HG03442 (cell line): Measurements from ENCODE around the gene SVEP1.
"Not testable (repeated sequence)": the region's sequence is repeated elsewhere in the genome, so short reads cannot be mapped to it uniquely, and the experiment has no call there.

ENCODE experiments used
- ATAC-seq: cut with Tn5 transposase; IDR thresholded peaks from one replicate; pipeline ENCODE4 v1.9.1; 2021; ENCODE audit warnings: mild to moderate bottlenecking, moderate library complexity; ENCODE audit not compliant: unreplicated experiment

The SVEP1 gene

DNA sequence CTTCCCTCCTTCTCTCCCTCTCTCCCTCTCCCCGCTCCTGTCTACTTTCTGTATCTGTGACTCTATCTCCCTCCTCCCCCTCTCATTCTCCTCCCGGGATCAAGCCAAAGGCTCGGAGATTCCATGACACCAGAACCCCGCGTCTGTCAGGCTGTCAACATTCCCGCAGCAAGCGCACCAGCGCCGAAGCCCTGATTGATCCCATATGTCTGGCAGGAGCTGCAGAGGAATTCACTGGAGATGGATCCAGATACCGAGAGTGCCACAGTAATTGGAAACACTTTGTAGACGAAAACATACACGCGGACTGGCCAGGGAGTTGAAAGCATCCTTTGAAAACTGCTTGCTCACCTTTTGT is 300 bp upstream of the SVEP1 start:
- no peak for ATAC-seq

DNA sequence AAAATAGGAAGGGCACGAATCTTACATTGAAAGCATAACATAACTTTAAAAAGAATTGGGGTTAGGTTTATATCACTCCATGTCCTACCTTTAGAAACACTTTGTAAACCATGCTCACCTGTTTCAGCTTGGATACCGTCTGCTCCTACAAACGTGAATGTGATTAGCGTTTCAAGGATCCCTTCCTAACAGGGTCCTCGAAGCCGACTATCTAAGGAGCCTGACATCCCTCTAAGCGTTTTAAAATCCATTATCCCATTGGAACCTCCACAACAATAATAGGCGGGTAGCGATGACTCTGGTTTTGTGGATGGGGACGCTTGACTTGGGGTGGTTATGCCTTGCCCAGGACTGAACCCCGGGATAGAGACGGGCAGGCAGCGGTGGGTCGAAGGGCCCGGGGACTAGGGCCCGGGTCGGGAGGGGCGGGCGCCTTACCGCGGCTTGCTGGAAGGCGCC is 937 bp downstream of the SVEP1 start:
- no peak for ATAC-seq

DNA sequence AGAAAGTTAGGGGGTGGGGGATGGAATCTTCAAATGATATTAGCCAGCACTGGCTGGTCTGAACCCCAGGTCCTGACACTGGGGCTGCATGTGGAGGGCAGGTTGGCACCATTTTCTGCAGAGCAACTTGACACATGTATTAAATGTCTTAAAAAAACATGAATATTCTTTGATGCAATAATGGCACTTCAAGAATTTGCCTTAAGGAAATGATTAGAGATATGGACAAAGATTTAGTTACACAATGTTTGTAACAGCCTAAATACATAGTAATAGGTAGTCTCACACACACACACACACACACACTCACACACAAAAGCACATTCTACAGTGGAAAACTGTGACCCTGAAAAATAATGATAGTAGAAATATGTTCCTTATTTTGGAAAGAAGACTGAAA is 3.6 kb downstream of the SVEP1 start:
- ATAC-seq, result no peak

DNA sequence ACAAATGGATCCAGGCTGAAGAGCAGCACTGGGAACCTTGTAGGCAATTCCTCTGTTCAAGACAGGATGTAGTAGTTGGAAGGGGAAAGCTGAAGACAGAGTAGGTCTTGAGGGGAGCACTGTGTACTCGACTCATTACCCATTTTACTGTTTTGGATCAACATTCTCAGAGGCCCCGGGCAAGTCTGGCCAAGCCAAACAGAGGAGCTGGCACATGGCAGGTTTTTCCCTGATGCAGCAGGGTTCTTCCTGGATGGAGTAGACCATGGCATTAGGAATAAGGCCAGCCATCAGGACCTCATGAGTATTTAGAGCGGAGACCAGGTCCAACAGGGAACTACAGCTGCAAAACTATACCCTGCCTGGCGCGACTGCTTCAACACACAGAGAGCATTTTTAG is 4.4 kb downstream of the SVEP1 start:
- no peak for ATAC-seq

DNA sequence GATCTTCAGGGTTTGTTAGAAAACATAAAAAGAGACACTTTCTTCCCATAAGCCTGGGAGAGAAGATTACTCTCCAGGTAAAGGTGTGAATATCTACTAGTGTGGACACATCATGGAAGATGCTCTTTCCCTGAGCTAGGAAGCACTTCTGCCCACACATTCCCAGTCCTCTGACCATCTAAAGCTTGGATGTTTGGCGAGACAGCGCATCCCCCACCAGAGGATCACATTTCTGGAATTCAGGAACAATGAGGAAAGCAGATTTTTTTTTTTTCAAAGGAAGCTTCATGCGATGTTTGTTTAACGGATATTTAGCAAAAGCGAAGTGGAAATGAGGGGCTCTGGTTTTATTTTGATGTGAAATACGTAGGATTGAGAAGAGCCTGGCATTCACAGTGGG is 6.2 kb downstream of the SVEP1 start:
- ATAC-seq, result no peak

DNA sequence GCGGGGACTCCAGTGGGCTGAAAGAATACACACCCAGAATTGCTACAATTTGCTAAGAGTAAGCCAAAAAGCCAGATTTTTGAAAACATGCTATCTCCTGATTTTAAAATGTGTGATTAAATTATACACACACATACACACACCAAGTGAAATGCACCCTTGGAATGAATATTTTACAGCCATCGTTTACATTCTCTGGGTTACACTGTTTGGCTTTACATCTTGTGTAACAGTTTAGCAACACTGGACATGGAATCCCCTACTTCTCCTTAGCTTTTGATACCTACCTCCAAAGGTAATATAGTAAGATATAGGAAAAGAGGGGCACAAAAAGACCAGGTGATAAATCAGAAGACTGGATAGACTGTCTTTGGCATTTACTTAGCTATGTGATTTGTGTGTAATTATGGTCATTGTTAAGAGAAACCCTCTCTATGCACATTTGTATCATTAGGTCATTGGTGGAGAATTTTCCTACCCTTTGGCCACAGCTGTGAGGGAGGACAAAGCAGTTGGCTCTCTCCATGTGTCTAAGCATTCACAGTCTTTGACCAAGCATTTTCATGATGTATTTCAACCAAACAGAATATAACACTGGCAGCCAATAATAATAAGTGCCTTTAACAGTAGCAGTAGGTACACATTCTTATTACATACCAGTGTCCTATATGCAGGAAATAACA is 7.6 kb downstream of the SVEP1 start:
- no peak for ATAC-seq

DNA sequence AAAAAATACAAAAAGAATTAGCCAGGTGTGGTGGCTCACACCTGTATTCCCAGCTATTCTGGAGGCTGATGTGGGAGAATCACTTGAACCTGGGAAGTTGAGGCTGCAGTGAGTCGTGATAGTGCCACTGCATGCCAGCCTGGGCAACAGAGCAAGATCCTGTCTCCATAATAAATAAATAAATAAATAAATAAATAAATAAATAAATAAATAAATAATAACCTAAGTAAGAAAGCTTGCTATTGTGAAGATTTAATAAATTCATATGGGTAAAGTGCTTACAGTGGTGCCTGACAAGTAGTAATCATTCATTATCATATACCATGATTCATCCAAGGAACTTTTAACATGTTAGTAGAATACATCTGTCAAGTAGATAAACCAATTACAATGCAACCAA is 13.4 kb downstream of the SVEP1 start:
- no peak for ATAC-seq

DNA sequence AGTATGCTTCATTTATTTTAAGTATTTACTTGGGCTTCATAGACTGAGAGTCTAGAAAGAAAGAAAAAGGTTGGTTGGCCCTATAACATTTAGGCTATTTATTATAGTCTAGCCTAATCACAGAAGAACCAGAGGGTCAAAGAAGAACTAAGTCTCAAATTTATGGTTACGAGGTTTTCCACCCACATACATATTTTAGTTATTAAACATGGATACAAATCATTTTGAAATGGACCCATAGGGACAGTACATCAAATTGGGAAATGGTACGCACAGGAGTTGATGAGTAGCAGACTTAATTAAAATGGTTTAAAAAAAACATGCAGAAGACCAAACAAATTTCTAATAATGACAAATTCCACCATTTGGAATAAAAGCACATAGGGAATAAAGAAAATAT is 17.7 kb downstream of the SVEP1 start:
- no peak for ATAC-seq

DNA sequence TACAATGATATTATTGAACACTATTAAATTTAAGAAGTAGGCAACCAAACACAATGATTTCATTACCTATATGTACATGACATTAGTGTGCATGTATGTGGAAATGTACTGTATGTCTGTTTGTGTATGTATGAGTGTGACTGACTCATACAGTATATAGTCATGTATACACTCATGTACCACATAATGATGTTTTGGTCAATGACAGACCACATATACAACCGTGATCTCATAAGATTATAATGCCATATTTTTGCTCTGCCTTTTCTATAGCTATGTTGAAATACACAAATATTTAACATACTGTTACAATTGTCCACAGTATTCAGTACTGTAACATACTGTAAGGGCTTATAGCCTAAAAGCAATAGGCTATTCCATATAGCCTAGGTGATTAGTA is 19.7 kb downstream of the SVEP1 start:
- ATAC-seq, result no peak

DNA sequence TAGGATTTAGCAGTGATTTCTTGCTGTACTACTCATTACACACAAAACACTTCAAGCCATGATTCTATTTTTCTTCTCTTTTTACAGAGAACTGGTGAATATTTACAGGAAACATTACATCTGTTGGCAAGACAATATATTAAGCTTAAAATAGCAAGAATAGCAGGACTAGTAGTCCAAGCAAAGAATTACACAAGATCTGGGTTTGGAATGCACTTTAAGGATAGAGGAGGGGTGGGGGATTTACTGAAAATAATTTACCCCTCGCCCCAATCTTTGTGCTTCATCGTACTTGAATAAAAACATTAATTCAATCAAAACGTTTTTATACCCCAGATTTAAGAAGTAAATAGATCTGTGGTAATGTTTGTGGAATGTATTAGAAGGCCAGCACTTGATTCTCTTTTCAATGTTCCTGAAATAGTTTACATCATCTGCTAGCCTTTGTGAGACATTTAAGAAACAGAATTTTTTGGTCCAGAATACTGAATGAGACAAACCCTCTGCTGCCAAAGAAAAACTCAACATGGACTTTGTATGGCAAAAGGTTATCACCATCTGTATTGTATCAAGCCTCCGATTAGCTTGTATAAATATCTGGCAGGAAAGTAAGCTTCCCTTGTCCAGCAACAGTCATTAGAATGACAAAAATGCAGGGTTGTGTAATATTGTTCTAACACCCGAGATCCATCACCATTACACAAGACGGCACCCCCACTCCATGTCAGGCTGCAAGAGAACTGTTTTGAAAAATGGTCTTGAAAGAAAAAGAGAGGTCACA is 23.8 kb downstream of the SVEP1 start:
- no peak for ATAC-seq

DNA sequence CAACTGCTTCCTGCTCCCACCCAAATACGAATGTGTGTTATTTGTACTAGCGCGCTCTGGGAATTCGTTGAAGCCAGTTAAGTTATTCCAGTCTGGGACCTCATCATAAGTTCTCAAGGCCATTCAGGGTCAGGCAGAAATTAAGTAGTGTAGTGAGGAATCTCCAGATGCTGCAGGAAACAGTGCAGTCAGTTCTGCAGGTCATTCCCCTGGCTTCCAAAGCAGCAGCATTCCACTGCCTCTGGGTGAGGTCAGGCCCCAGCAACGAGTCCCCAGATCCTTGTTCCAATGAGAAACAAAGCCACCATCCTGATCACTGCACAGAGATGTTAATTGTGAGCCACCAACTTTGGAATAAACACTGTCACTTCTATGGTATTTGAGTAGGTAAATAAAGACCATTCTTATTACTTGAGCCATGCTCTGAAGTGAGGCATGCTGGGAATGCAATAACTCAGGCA is 33.1 kb downstream of the SVEP1 start:
- no peak for ATAC-seq

DNA sequence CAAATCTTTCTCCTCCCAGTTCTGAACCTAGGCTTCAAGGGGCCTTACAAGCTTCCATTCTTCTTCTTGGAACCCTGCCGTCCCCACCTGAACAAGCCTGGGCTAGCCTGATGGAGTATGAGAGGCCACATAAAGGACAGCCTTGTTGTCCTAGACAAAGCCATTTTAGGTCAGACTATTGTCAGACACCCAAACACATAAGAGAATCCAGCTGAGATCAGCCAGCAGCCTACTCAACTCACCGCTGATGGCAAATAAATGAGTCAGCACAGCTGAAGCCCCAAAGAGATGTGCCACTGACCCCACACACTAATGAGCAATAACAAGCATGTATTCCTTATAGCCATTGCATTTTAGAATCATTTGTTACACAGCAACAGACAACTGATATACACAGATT is 33.8 kb downstream of the SVEP1 start:
- no peak for ATAC-seq

DNA sequence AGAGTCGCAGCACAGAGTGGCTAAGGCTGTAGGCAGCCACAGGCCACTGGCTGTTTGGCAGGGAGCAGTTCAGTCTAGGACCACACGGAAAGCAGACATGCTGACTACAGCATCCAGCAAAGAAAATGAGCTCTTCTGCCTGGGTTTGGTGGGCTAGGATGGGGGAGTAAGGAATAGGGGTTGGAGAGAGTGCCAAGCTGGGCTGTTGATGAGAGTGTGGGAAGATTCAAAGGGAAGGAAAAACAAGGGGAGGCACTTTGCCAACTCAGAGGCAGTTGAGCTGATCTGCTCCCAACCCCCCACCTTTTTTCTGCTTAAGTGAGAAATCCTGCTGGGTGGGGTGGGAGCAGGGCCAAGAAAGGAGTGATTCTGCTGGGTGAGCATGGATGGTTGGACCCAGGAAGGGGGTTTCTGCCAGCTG is 35.9 kb downstream of the SVEP1 start:
- no peak for ATAC-seq

DNA sequence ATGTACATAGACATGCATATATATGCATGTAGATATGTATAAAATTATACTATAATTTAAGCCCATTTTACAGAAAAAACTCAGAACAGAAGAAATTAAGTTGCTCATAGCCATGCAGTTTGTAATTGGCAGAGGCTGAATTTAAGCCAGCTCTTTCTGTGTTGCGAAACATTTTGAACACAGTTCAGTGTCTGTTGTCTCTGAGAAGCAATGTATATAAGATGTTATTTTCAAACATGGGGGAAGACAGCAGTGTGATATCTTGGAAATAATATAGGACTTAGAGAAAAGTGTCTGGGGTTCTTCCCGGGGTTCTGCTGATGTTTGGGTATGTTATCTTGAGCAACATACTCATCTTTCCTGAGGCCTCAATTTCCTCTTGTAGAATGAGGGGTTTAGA is 37.6 kb downstream of the SVEP1 start:
- ATAC-seq, result no peak

DNA sequence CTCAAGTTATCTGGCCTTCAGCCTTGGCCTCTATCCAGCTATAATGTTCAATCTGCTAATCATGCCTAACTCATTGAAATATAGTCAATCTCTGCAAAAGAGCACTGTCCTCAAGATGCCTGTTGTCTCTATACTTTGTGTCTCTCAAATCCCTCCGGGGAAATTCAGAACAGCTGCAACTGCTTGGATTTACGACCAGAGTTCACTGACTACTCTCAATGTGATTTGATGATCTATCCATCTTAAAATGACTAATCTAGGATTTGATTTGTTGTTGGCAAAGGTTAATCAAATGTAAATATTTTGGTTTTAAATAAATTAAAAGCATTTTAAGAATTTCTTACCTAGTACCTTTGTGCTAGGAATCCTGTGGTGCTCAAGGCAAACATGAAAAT is 40.9 kb downstream of the SVEP1 start:
- ATAC-seq, result no peak

DNA sequence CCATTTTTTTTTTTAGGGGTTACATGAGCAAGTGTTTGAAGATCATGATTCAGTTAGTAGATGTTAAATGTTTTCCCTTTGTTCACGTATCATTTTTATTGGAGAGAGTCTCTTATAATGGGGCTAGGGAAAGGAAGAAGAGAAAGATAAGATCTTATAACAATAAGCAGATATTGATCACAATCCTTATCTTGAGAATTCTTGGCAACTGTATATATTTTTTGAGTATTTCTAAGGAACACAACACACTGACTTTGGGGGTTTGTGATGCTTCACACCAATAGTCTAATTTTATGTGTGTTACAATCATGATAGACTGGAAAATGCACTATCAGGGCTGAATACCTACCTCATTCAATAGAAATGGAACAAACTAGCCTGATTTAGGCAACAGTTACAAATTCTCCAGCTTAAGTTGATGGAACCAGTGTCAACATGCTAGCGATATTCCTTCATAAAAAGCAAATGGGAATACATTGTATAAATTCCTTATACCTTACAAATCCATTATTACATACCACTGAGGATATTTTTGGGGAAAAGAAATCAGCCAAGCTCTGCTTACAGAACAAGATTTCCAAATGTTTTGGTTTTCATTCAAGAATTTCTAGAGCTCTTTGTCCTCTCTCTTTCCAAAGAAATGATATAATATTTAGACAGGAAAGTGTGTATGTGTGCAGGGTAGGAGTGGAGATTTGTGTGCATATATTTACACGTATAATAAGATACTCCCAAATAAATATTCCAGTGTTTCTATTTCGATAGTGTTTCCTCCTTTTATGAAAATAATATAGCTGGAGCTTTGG is 41.5 kb downstream of the SVEP1 start:
- no peak for ATAC-seq

DNA sequence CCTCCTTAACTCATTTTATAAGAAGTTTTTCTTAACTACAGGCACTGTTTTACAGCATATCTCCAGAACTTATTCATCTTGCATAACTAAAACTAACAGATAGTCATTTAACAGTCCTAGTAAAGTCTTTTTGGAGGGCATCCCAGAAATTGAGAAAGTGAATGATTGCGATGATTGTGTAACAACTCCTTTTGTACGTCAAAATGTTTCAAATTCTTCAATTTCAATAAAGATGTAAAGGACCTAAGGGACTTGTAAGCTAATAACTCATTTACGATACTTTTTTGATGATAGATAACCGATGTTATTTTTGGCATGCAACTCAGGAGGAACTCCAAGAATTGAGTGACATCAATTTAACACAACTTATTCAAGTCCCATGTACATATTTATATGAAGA is 42.7 kb downstream of the SVEP1 start:
- no peak for ATAC-seq

DNA sequence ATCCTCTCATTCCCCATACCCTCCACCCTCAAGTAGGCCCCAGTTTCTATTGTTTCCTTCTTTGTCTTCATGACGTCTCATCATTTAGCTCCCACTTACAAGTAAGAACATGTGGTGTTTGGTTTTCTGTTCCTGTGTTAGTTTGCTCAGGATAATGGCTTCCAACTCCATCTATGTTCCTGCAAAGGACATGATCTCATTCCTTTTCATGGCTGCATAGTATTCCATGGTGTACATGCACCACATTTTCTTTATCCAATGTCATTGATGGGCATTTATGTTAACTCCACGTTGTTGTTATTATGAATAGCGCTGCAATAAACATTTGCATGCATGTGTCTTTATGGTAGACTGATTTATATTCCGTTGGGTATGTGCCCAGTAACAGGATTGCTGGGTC is 45.4 kb downstream of the SVEP1 start:
- ATAC-seq, result not testable (repeated sequence)

DNA sequence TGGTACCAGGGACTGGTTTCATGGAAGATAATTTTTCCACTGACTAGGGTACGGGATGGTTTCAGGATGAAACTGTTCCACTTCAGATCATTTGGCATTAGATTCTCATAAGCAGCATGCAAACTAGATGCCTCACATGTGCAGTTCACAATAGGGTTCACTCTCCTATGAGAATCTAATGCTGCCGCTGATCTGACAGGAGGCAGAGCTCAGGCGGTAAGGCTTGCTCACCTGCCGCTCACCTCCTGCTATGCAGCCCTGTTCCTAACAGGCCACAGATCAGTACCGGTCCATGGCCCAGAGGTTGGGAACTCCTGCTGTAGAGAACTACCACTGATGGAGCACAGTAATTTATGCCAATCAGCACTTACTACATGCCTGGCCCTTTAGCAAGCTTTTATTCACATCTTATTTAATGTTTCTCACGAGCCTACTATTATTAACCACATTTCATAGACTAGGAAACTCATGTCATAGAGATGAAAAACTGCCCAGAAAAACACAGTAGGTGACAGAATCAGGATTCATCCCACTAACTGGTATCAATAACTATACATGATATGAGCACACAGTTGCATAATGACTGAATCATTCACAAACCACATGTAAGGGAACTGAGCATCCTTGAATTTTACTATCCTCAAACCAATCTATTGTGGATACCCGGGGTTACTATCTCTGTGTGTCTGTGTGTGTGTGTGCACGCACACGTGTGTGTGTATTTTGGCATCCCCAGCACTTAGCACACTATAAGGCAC is 46.5 kb downstream of the SVEP1 start:
- no peak for ATAC-seq

DNA sequence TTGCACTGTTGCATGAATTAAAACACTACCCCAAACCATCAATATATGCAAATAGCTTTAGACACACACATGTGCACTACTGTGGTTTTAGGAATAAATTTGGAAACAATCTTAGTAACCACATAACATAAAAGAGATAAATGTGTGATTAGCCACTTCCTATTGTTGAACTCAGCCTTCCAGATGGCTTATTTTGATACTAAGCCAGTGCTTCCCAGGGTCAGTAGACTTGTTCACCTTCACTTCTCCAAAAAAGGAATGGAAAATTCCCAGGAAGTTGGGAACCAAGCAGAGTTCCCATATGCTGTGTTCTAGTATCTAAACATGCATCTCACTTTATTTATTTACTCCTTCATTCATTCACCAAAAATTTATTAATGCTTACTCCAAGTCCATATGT is 47.8 kb downstream of the SVEP1 start:
- ATAC-seq, result no peak

DNA sequence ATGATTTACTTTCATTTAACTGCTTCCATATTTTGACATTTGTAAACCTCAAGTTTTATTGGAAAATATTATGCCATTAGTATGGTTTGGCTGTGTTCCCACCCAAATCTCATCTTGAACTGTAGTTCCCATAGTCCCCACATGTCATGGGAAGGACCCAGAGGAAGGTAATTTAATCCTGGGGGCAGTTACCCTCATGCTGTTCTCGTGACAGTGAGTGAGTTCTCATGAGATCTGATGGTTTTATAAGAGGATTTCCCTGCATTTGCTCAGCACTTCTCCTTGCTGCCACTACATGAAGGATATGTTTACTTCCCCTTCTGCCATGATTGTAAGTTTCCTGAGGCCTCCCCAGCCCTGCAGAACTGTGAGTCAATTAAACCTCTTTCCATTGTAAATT is 48.3 kb downstream of the SVEP1 start:
- ATAC-seq, result not testable (repeated sequence)
